Measurements from ENCODE around the gene SLC7A5.

Gene SLC7A5

DNA sequence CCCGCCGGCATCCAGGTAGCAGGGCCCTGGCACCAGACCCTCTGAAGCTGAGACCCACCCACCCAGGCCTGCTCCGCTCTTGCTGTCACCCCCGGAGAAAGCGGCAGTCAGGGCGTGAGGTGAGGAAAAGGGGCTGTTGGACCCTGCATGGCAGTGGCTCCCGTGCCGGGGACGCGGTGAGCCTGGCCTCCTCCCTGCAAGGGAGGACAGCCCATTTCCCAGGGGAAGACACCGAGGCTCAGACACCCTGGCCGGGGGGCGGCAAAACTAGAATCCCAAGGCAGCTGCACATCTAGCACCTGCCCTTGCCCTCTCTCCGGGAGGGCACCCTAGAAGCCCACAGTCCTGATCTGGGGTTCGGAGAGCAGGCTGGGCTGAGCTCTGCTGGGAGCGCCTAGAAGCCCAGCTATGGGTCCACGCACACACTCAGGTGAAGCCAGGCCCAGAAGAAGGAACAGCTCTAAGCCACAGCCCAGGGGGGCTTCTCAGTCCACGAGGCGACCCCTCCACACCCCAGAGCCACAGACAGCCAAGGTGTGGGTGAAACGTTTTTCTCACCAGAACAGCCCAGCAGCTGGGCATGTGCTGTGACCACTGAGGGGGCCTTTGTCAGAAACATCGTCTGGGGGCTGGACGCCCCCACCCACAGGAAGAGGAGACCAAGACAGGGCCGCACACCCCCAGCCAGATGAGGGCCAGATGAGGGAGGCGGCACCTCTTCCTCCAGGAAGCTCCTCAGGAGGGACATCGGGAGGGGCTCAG is 22.4 kb downstream of the SLC7A5 start:
- DNase-seq (ENCODE audit: low read depth in 3 of 3), result no peak

DNA sequence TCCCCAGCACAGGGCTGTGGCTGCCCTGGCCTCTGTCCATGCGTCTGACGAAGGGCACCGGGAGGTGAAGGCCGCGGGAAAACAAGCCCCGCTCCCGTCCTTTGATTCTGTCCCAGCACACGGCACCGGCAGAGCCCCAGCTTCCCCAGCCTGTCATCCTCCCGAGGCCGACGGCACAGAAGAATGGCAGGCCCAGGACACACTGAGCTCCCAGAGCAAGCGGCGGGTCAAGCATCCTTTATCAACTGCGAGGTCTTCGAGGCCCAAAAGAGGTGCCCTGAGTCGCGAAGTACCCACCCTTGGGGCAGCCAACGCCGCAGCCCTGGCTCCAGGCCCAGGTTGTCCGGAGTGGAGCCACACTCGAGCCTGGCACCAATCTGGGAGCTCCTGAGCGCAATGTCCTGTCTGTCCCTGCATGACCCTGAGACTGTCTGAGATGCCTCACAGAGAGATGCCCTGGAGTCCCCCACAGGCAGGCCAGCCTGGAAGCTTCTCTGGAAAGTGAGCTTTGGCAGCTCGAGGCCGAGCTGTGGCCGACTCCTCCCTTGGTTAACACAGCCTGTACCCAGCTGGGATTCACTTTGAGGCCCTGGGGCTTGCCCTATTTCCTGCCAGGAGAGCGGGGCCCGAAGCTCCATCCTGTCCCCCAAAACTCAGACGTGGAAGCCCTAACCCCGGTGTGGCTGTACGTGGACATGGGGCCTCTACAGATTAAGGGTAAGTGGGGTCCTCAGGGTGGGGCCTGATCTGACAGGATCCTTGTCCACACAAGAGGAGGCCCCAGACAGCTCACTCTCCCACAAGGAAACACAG is 23.3 kb downstream of the SLC7A5 start:
- no peak for DNase-seq (ENCODE audit: low read depth in 3 of 3)

DNA sequence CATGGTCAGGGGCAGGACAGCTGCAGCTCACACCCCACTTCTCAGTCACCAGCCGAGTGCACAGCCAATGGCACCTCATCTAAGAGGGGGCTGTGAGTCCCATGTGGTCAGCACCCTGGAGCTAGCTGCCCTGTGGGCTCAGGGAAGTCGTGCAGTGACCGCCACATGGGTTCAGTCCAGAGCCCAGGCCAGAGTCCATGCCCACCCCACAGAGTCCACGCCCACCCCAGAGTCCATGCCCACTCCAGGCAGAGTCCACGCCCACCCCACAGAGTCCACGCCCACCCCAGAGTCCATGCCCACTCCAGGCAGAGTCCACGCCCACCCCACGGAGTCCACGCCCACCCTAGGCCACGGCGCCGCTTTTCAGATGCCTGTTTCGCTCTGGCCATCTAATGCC is 24.1 kb downstream of the SLC7A5 start:
- no peak for DNase-seq (ENCODE audit: low read depth in 3 of 3)

DNA sequence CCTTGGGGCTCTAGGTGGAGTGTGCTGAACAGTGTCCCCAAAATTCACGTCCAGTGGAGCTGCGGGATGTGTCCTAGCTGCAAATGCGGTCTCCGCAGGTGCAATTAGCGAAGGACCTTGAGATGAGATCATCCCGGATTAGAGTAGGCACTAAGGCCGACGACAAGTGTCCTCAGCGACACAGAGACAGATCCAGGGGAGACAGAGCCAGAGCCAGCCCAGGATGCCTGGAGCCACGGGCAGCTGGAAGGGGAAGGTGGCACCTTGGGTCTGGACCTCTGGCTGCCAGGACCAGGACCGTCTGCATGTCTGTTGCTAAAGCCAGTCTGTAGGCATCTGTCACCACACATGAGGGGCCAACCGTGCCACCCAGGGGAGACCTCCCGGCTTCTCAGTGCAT is 24.5 kb downstream of the SLC7A5 start:
- DNase-seq (ENCODE audit: low read depth in 3 of 3), result no peak

DNA sequence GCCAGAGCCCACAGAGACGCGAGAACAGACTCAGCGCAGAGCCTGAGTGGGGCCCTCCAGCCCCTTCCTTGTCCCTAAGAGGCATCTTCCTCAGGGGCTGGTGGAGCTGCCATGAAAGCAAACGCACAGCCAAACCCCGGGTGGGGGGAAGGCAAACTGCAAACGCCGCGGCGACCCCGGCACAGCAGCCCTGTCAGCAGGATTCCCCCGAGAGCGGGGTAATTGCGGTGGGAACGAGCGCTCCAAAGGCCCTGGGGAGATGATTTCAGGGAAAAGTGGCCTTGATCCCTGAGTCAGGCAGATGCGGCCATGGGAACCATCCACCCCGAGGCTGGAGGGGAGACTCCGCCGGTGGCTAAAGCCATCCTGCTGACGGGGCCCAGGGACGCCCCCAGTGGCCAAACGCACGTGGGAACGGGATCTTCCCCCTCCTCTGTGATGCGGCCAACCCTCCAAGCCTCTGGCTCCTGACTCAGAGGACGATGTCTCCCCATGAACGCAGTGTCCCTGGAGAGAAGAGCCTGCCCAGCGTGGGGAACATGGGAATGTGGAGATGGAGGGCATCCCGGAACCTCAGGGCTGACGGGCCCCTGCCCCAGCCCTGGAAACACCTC is 25.1 kb downstream of the SLC7A5 start:
- no peak for DNase-seq (ENCODE audit: low read depth in 3 of 3)

DNA sequence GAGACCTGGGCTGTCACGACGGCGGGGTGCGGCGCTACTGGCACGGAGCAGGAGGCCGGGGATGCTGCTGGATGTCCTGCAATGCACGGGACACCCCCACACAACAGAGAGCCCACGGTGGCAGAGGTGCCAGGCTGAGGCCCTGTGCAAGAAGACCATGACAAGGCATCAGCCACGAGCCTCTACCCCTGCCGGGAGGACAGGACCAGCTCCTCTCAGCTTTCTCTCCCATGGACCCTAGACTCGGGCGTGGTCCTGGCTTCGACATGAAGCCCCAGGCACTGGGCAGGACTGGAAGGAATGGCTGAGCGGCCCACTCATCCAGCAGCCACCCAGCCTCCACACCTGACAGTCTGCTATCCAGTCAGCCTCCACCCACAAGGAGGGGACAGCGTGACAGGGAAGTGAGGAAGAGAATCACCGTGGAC is 25.6 kb downstream of the SLC7A5 start:
- DNase-seq (ENCODE audit: low read depth in 3 of 3), result no peak

DNA sequence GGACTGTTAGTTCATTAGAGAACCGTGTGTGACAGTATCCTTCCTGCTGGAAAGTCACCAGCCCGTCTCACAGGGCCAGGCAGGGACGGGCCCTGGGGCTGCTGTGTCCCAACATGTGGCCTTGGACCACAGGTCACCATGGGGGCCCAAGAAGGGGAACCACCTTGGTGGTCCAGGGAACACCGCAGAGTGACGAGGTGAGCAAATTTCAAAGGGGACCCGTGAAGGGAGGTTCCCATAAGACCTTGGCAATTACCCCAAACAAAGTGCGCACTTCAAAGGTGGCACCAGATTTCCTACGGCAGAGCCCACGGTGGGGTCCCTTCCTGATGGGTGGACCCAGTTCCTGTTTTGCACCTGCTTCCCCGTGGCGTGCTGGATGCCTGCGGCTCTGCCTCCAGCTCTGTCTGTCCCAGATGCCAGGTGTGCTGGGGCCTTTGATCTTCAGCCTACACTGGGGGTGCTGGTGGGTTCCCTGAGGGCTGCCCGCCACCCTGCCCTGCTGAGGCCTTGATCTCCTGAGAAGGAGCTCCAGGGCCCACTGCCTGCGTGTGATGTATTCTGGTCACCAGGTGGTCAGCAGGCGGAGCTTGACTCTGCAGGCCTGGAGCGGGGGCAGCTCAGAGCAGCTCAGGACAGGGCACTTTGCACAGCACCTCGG is 27.0 kb downstream of the SLC7A5 start:
- DNase-seq (ENCODE audit: low read depth in 3 of 3), result no peak

DNA sequence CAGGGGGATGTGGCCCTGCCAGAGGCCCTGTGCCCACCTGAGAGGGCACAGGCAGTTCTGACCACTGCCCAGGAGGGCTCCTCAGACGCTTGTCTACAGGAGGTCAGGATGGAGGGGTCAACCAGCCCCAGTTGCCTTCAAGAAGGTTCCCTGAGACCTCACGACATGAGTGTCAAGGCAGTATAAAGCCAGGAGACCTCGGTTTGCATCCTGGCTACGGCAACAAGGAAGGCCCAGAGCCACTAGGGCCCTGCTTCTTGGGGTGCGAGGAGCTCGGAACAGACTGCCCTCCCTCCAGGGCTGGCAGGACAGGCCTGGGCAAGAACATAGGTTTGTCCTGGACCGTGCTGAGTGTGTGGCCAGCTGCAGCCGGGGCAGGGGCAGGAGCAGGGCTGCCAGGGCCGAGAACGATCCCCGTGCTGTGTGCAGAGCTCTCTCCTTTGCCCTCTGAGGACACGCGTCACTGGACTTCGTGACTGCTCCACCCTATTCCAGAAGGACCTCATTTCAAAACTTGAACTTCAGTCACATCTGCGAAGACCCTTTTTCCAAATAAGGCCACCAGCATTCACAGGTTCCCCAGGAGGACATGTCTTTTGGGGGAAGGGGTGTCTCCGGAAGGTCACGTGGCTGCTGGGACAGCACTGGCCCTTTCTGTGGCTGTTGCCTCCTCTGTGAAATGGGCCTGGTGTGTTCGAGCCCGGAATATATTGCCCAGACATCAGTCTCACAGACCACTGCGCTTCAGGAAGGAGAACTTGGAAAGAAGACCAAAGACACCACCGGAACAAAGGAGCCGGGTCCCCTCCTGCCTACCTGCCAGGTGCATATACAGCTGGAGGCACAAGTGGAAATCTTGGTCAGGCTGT is 27.7 kb downstream of the SLC7A5 start:
- no peak for DNase-seq (ENCODE audit: low read depth in 3 of 3)

DNA sequence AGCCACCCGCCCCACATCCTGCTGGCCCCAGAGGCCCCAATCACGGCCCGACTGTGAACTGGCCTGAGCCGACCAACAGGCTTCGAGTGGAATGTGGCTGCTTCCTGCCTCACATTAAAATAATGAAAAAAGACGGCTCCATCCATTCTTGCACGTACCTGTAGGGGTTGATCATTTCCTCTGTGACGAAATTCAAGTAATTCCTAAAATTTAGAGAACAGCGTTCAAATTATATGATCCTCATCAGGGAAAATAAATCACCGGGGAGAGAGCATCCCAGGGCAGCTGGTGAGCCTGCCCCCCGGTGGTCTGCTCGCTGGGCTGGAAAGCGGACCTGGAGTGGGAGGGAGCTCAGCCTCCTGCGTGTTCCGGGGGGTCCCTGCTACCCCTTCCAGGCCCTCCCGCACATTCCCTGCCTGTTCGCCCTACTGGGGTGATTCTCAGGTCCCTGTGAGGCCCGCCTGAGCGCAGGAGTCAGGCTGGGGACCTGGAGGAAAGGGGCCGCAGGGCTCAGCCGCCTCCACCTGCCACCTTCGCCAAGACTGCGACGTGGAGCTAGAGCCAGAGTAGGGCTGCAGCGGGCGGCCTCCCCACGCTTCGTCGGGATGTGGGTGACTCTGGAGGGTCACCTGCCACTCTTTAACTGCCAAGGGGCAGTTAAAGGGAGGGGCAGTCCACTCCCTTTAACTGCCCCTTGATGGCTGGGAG is 28.9 kb downstream of the SLC7A5 start:
- no peak for DNase-seq (ENCODE audit: low read depth in 3 of 3)

DNA sequence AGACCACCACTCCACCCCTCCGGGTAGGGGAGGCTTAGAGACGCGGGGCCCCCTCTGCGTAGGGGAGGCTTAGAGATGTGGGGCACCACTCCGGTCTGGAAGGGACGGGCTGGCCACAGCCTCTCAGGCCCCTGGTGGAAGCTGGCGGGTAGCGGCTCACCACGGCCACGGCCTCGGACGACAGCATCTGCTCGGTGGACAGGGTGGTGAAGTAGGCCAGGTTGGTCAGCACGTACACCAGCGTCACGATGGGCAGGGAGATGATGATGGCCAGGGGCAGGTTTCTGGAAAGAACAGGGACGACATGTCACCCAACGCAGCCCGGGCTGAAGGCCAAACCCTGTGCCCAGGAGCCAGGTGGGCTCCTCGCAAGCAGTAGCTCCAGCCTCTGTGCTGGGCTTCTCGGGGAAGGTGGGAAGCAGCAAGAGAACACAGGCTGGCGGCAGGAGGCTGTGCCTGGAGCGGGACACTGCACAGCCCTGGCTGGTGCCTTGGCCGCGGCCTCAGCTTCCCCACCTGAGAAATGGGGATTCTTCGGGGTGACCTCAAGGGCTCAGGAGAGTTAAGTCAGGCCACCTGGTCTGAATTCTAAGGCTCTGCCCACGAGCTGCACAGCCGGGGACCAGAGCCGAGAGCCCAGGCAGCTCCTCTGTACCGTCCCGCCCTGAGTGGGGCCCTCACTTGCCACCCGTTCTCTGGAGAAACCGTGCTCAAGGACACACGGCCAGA is 29.6 kb downstream of the SLC7A5 start:
- no peak for DNase-seq (ENCODE audit: low read depth in 3 of 3)

DNA sequence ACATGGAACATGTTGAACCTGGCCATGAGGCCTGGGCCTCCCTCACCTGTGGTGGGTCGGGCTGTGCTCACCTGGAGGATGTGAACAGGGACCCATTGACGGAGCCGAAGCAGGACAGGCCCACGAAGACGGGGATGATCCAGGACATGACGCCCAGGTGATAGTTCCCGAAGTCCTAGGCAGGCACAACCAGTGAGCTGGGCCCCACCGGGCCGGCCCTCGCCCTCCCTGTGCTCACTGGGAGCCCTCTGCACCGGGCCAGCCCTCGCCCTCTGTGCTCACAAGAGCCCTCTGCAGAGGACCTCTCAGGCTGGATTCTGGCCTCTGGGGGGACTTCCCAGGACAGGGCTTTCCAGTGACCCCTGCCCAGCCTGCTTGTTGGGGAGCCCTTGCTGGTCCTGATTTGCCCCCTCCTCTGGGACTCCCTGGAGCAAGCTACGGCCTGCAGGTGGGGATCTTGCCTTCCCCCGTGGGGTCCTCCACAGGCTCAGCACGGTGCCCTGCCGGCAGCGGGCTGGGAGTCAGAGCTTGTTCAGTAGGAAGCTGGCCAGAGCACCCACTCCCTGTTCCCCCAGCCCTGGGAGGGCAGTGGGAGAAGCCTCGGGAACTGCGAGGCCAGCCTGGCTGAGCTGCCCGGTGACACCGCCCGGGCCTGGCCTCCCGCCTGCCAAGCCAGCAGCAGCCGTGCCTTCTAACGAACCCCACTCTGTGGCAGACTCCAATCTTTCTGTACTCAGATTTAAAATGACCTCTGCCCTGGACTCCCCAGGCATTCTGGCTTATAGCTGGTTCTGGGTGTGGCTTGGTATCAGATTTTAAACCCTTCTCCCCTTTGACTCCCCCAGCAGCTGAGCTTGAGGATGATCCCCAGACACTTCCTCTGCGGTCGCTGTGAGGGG is 30.4 kb downstream of the SLC7A5 start:
- DNase-seq (ENCODE audit: low read depth in 3 of 3), result no peak

DNA sequence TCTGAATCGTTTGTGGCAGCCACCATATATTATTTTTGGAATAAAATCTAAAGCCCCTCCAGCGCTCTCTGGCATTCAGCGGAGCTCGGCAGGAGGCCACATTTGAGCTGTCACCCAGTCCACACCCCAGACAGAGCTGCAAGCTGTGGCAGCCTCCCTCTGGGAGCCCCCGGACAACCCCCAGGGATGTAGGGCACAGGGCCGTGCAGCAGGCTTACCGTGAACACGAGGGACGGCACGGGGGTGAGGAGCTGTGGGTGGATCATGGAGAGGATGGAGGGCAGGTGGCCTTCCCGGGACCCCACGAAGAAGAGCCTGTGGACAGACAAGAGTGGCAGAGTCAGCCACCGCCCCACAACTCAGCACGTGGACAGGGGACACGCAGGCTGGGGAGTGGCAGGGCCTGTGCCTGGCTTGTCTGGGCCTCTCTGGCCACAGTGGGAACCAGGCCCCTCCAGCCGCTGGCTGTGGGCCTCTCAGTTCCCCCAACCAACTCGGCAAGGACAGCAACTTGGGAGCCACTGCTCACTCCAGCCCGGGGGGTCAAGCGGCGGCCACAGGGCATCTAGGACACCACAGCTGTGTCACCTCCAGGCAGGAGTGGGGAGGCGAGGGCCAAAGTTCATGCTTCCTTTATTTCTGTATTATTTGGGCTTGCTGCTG is 31.5 kb downstream of the SLC7A5 start:
- no peak for DNase-seq (ENCODE audit: low read depth in 3 of 3)

DNA sequence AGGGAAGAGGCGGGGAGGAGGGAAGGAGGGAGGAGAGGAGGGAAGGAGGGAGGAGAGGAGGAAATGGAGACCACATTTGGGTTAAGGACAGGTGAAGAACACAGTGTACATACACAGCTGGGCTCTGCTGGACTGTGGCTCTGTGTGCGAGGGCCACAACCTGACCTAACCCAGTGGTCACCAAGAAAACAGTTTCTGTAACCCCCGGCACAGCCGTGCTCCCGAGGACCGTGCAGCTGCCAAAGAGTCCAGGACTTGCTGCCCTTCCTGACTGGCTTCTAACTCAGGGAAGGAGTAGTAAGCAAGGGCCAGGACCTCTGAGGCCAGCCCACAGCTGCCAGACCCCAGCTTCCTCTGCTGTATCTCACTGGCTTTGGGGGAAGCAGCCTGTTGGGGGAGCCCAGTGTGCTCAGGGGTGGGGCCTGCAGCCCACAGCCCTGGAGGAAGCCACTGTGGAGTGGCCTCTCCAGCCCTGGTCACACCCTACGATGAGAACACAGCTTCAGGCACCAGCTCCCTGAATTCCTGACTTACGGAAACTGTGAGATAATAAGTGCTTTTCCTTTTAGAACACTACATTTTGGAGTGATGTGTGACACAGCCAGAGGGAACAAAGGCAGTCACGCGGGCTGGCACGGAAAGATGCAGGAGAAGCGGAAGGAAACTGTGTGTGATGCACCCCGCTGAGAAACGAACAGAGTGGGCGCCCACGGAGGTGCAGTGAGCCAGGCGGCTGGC is 32.3 kb downstream of the SLC7A5 start:
- DNase-seq (ENCODE audit: low read depth in 3 of 3), result no peak

DNA sequence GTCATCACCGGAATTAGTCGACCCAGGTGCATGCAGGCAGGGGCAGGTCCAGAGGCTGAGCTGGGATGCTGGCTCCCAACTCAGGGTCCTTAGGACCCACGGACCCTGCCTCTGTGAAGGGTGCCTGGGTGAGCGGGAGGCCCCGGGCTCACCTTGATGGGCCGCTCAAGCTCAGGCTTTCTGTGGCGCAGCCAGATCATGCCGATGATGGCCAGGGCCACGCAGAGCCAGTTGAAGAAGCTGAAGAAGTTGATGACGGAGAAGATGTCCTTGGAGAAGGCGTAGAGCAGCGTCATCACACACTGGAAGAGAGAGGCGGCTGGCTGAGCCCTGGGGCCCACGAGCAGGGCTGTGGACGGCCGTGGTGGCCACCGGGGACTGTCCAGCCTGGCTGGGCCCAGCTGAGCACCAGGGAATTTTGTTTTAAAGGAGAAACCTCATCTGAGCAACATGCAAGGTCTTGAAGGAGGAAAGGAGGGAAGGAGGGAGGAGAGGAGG is 32.9 kb downstream of the SLC7A5 start:
- no peak for DNase-seq (ENCODE audit: low read depth in 3 of 3)

DNA sequence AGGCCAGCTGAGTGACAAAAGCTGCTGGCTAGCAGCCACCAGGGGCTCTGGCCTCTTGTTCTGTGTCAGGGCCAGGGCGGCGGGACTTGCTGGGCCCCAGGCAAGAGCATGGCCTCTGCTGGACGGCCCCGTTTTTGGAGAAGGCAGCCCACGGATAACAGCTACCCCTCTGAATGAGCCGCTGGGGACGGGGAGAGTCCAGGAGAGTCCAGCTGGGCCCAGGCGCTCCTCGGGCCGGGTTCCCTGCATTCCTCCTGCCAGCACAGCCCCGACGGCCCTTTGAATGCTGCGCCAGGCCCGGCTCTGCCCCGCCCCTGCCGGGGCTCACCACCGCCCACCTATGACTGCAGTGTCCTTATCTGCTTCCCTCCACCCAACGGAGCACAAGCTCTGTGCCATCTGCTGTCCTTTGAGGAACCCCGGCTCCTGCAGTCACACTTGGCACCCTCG is 33.4 kb downstream of the SLC7A5 start:
- DNase-seq (ENCODE audit: low read depth in 3 of 3), result no peak

DNA sequence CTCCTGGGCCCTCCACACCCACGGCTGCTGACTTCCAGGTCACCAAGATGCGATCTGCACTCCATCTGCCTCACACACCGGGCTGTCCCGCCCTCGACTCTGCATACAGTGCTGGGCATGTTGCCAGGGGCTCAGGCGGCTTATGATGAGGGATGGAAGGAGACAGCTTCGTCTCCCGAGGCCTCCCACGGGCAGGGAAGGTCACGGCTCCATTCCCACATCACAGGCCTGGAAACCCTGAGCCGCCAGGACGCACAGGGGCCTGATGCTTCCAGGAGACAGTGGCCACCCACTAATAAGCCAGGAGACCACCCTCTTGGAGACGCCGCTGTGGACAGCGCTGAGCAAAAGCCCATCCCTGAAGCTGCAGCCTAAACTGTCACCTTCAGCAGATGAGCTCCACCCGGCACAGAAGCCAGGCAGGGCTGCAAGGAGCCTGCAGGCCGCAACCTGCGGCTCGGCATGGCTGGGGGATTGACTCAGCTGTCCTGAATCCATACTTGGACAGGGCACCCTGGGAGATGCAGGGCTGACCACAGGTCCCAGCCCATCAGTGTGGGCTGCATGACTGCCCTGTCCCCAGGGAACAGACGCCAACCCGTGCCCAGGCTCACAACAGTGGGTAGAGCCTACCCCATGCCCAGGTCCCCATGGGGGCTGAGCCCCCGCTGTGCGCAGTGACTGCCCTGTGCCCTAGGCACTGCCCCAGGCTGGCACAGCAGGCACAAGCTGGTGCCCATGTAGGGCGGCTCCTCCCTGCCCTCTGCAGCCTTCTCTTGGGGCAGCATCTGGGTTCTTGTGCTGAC is 34.4 kb downstream of the SLC7A5 start:
- peak in 2 of 3 experiments; percentile 2 to 3 for DNase-seq (ENCODE audit: low read depth in 3 of 3)
